NCI-H345 treated with DMSO at 0.1 percent for 48 hours (cell line): Measurements from ENCODE around the gene TECR.
A peak's percentile ranks its signal among the peaks of the same experiment; 100 is the strongest.

ENCODE experiments used
- DNase-seq: peaks from one replicate; lab custom pipeline; 2025; ENCODE audit not compliant: unreplicated experiment; lab: John Stamatoyannopoulos, UW

Gene TECR

DNA sequence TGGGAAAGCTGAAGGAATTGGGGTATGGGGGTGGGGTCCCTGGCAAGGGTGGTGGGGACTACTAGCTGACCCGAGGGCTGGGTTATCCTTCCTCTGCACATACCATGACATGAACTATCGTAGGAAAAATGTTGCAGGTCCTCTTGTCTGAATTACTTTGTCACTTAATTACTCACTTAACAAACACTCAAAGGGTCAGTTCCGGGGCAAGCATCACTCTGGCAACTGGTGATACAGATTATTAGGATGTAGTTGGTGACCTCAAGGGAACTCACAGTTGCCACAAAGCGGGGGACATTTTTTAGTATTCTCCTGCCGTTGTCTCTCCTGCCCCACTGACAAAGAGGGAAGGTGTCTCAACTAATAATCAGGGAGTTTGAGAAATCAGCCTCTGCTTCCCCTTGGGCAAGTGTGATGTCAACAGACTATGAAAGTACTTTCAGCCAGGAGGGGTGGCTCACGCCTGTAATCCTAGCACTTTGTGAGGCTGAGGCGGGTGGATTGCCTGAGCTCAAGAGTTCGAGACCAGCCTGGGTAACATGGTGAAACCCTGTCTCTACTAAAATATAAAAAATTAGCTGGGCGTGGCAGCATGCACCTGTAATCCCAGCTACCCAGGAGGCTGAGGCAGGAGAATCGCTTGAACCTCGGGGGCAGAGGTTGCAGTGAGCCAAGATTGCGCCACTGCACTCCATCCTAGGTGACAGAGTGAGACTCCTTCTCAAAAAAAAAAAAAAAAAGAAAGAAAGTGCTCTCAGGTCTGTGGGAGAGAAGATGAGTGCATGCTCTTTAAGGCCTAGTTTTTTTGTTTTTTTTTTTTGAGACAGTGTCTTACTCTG lies 21.5 kb upstream of the TECR start:
- DNase-seq, result no peak

DNA sequence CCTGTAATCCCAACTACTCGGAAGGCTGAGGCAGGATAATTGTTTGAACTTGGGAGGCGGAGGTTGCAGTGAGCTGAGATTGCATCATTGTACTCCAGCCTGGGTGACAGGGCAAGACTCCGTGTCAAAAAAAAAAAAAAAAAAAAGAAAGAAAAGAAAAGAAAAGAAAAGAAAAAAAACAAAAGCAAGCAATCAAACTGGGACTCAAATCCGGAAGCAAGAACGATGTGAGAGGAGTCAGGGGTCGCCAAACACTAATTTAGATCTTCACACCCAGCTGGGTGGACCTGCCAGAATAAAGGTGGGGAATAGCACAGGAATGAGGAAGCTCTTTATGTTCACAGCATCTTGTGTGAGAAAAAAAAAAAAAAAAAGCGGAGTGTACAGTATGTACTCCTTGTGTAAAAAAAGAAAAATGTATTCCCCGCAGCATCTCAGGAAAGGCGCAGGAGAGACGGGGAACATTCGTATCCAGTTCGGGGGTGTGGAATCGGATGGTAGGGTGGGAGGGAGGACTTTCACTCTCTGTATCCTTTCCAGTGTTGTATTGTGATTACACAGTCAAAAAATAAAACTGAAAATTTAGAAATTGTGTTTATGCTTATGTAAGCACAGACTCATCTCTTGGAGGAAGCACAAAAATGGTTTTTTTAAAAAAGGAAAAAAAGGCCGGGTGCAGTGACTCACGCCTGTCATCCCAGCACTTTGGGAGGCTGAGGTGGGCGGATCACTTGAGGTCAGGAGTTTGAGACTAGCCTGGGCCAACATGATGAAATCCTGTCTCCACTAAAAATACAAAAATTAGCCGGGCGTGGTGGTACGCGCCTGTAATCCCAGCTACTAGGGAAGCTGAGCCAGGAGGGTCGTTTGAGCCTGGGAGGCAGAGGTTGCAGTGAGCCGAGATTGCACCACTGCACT lies 18.8 kb upstream of the TECR start:
- DNase-seq, result no peak

DNA sequence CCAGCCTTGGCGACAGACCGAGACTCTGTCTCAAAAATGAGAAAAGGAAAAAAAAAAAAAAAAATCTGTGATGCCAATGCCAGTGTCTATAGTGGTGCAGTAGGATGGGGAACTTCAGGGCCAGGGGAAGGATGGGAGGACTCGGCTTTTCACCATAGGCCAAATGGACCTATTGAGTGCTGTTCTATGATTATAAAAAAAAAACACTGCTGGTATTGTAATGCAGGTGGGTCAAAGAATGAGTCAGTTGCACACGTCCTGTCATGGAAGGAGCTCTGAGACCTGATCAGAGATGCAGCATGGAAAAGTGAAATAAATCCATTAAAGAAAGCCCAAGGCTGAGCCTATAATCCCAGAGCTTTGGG lies 18.2 kb upstream of the TECR start:
- DNase-seq, result no peak

DNA sequence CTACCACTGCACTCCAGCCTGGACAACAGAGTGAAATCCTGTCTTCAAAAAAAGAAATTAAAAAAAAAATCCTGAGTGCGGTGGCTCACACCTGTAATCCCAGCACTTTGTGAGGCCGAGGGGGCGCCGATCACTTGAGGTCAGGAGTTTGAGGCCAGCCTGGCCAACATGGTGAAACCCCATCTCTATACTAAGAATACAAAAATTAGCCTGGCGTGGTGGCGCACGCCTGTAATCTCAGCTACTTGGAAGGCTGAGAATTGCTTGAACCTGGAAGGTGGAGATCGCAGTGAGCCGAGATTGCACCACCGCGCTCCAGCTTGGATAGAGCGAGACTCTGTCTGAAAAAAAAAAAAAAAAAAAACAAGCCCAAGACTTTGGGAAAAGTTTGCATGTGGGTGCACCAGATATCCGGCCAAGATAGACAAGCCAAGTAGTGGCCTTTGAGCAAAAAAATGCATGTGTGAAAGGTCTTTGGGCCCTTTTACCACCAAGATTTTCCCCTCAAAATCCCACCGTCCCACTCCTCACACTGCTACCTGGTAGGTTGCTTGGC lies 16.9 kb upstream of the TECR start:
- no peak for DNase-seq

DNA sequence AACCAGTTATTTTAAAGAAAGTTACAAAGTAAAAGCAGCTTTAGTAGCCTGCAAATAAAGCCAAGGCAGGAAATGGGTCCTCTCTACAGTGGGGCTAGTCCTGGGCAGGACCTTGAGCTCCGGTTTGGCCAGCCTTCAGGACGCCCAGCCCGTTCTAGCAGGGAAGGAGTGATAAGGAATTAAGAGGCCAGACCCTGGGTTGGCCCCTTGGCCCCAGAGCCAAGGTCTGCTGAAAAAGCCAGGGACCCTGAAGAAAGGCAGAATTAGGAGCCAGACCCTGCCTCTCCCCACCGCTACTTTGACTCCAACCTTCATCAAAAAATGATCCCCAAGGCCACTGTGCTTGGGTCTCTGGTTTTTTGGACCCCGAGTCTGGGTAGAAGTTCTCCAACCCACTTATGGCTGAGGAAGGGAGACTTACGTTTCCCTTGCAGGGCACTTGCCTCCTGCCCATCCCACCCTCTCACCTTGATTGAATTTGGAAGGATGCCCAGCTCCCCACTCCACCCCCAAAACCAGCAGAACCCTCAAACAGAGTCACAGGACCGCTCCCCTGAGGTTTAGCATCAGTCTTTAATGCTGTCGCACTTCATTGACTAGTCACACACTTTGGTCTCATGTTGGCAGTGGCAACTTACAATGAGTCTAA lies 15.1 kb upstream of the TECR start:
- no peak for DNase-seq

DNA sequence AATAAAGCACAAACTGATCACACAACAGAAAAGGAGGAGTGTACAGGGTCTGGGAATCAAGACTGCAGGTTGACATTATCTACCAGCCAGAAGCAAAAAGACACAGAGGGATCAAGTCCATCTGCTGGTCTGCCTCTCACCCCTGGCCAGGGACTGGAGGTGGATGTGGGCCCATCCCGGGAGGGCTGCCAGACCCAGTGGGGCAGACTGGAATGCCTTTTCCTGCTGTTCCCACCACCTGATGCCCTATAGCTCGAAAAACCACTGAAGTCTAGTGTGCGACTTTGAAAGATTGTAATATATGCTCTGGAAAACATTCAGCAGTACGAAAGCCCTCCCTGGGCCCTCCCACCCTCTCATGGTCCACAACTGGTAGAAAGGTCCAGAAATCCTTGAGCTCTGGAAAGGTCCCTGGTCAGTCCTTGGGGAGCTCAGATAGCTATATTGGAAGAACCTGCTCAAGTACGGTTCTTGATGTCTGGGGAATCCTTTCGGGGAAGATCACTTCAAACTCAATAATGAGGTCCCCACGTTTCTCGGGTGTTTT lies 13.8 kb upstream of the TECR start:
- DNase-seq, result no peak

DNA sequence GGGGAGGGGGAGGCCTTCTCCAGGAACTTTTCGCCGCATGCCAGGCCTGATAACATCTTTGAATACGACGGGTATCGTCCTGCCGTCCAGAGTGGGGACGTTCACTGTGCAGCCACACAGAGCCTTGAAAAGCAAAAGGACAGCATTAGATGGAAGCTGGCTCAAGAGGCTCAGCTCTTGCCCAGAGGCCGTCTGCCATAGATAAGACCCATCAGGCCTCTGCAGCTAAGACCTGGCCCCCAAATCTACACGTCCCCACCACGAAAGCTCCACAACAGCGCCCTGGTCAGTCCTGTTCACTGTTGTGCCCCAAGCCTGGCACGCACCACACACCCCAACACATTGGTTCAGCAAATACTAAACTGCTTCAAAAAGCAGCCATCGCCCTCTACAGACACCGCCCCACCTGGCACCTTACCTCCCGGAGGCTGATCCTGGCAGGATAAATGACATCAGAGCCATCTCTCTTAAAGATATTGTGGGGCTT lies 13.3 kb upstream of the TECR start:
- DNase-seq, result no peak

DNA sequence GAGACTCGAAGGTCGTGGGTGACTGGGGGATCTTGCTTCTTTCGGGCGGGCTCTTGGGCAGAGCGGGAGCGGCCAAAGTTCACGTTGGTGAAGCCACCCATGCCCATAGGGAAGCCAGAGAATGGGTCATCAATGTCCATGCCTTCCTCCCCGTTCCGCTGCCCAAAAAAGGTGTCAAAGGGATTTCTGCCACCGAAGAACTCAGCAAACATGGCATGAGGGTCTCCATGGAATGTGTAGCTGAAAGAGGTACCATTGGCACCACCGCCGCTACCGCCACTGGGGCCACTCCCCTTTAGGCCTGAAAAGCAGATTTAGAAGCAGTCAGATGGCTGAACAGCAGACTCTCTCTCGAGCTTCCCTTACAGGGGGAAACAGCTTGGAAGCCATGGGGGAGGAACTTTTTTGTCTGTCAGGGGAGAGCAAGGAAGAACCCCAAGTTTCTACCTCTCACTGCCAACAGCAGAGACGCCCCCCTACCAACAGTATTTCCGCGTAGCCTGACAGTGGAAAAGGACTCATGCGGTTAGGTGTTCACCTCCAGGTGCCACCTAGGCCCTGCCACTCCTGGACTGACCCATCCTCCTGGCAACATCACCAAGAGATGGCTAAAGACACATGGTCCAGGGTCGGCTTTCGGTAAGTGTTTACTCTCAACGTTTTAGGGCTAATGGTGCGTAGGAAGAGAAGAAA lies 12.5 kb upstream of the TECR start:
- DNase-seq, result no peak

DNA sequence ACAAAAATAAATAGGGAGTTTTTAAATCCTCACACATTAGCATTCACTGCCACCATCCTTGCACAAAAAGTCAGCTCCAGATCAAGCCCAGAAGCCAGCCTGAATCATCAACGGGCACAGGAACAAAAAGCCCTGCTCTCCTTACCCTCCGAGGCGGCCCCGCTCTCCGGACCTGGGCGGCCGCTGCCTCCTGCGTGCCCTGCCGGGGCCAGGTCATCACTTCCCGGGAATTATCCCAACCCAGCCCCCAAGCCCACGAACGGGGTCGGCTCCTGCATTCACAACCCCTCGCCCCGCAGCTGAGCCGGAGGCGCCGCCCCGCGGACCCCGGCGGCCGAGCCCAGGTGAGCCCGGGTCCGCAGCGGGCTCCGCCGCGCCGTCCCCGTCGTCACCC lies 12.0 kb upstream of the TECR start:
- no peak for DNase-seq

DNA sequence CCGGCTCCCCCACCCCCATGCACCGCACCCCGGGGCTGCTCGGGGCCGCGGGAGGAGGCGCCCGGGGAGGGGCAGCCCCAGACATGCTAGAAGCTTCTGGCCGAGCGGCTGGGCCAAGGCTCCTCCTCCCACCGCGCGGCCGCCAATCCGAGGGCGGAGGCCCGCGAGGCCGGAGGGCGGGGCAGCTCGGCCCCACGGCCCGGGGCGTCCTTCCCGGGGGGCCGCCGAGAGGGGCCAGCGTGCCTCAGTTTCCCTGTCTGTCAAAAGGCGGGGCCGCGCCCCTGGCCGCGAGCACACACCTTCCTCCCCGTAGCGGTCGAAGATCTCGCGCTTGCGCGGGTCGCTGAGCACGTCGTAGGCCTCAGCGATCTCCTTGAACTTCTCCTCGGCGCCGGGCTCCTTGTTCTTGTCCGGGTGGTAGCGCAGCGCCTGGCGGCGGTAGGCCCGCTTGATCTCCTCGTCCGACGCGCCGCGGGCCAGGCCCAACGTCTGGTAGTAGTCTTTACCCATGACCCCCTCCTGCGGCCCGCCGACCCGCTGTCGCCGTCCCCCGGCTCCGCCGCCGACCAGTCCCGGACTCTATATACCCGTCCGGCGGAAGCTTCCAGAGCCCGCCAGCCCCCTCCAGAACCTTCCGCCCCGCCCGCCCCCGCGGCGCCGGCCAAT lies 11.4 kb upstream of the TECR start, which contains the start of gene DNAJB1:
Gene DNAJB1, minus strand, starts transcription at position 558 of the 666 bp plus-strand sequence. Its CDS starts 48 bp downstream, at position 510.
- DNase-seq, result peak; percentile 21

DNA sequence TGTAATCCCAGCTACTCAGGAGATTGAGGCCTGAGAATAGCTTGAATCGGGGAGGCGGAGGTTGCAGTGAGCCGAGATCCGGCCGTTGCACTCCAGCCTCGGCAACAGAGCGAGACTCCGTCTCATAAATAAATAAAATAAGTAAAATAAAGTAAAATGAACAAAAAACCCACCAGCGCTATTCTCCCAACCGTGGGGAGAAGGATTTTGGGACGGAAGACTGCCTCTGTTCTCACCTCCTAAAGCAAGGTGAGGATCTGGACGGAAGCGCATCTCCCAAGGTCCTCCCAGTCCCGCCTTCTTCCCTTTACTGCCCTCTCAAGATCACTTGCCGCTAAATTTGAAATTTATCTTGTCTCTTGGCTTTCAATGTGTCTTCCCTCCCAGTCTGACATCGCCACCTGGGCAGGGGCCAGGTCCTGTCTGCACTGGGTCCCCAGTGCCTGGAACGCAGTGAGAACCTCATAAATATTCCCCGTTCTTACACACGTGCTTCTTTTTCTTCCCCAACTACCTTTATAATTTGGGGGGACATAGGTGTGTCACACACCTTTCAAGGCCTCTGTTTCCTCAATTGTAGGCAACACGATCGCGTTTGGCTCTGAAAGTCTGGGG lies 10.0 kb upstream of the TECR start:
- DNase-seq, result no peak

DNA sequence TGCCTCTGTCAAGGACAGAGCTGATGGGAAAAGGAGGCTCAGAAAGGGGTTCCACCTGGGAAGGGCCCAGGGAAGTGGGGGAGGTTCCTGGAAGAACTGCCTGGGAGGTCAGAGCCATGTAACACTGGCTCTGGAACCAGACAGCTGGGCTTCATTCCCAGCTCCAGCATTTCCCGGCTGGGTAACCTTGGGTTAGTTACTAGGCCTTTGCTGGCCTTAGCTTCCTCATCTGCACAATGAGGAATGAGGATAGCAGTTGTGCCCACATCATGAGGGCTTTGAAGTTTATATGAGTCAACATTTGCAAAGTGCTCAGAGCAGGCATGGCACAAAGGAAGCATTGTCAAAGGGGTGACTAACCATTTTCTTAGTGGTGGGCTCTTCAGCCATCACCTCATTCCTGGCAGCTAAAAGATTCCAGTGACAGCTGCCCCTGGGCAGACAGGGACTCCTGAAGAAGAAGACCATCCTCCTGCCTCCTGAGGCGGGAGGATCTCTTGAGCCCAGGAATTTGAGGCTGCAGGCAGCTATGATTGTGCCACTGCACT lies 9.5 kb upstream of the TECR start:
- DNase-seq, result no peak

DNA sequence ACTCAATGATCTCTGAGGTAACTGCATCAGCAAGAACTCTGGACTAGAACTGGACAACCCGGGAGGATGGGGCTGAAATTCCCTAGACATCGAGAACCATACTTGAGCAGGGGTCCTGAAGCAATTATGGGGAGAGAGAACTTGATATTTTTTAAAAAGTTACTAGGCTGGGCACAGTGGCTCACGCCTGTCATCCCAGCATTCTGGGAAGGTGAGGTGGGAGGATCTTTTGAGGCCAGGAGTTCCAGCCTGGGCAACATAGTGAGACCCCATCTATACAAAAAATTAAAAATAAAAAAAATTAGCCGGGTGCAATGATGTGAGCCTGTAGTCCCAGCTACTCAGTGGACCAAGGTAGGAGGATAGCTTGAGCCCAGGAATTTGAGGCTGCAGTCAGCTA lies 8.9 kb upstream of the TECR start:
- DNase-seq, result no peak

DNA sequence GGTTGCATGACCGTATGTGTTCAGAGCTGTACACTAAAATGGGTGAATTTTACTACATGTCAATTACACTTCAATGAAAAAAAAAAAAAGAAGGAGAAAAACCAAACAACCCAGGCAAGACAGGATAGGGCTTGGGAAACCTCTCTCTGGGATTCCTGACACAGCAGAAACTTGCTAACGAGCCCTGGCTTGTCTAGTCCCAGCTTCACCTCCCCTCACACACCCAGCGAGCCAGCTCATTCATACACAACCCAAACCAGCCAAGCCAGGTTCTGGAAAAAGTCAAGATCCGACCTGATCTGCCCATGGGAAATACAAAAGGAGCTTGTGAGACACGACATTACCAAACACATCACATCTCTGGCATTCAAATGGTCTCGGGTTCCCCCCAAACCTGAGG lies 3.7 kb upstream of the TECR start:
- DNase-seq, result no peak

DNA sequence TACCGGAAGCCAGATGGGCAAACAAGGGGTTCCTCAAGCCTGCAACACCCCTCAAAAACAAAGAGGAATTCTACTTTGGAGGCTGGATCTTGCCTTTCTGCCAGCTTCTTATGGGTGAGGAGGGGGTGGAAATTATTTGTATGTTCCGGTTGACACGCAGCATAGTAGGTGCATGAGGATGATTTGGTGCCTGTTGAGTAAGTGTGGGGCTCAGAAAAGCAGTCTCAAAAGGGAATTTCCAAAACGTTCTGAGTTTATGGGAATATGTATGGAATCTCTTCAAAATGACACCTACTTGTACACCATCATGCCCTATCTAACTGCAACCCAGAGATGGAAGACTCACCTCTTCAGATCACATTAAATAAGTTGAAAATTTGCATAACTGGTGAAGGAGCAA lies 3.0 kb upstream of the TECR start:
- DNase-seq, result no peak

DNA sequence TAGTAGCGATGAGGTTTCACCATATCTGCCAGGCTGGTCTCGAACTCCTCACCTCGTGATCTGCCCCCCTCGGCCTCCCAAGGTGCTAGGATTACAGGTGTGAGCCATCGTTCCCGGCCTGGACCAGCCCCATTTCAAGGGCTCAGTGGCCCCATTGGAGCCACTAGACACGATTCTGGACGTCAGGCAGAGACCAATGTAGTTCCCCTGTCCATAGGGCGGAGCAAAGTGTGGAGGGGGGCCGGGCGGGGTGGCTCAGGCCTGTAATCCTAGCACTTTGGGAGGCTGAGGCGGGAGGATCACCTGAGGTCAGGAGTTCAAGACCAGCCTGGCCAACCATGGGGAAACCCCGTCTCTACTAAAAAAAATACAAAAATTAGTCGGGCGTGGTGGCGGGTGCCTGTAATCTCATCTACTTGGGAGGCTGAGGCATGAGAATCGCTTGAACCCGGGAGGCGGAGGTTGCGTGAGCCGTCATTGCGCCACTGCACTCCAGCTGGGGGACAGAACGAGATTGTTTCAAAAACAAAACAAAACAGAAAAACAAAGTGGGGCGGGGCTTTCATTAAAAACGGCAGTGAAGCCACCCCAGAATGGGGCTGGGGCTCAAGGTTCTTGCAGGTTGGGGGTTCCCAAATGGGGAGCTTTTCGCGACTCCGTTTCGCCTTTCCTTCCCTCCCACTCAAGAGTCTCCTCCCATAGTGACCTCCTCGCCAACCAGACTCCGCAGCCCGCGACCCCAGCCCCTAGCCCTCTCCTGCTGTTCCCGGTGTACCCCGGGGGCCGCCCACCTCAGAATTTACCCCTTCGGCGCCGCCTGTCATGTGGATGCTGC lies 758 bp upstream of the TECR start:
- DNase-seq, result no peak

DNA sequence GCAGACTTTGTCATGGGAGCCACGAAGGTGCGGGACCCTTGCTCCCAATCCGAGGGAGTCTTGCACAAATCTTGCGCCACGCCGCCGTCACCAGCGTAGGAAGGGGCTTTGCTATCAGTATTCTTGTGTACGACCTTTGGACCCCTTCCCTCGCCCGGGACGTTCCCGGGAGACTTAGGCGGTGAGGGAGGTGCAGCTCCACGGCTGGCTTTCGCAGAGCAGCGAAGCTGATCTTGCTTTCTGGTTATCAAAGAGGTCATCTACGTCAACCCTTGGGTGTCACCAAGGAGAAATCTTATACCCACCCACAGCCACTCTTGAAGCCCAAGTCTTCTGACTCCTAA lies 583 bp downstream of the TECR start:
- DNase-seq, result no peak

DNA sequence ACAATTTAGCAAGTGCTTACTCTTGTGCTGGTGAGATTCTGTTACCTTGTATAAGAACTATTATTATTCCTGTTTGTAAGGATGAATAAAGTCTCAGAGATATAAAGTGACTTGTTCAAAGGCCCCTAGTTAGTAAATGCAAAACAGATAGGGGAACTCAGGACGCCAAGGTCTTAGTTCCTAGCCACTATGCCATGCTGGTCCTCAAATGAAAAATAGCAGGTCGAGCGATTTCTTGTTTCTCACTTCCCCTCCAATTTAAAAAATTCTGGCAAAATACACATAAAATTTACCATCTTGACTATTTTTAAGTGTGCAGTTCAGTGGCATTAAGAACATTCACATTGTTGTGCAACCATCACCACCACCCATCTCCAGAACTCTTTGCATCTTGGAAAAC lies 1.1 kb downstream of the TECR start:
- no peak for DNase-seq
